ENCODE results near the gene CLIC3. TPM values are rescaled to one million over a fixed set of nuclear protein-coding genes. Genes with fewer than 3 reads are reported as not detected.

CLIC3 gene
- polyA plus RNA-seq, 4 donors = 0.49 to 1.2 (median 0.74) TPM

DNA sequence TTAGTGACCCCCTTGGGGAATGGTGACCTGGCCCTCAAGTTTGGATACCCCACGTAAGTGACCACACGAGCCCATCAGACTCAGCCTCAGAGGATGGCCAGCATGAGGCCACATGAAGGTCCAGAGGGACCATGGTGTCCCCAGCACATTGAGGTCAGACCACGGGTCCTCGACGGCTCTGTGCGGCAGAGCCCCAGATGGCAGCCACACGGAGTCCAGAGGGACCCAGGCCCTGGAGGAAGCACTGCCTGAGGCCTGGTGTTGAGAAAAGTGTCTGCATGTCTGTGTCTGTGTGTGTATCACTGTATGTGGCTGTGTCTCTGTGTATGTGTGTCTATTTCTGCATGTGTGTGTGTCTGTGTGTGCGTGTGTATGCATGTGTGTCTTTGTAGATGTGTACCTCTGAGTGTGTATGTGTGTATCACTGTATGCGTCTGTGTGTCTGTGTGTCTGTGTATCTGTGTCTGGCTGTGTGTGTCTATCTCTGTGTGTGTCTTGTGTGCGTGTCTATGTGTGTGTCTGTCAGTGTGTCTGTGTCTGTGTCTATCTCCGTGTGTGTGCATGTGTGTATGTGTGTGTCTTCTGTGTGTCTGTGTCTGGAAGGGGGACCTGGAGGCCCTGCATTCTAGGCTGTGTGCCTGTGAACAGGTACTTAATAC, 12.6 kb downstream of the CLIC3 start:
- no peak for DNase-seq (ENCODE audit: low read depth in 4 of 4, low spot score in 2 of 4)

DNA sequence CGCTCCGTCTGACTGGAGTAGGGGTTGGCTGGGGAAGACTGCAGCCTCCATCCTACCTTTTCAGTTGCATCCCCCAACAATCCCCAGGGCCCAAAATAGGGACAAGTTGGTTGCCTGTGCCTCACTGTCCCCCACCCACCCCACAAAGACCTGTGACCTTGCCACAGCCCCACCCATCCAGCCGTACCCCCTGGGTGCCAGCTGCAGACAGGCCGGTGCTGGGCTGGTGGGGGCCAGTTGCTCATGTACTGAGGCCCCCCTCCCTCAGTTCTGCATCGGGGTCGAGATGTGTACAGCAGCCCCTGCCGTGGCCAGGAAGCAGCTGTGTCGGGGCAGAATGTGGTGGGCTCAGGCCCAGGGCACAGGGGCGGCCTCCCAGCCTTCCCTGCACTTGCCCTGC, 13.2 kb downstream of the CLIC3 start:
- no peak for DNase-seq (ENCODE audit: low read depth in 4 of 4, low spot score in 2 of 4)

DNA sequence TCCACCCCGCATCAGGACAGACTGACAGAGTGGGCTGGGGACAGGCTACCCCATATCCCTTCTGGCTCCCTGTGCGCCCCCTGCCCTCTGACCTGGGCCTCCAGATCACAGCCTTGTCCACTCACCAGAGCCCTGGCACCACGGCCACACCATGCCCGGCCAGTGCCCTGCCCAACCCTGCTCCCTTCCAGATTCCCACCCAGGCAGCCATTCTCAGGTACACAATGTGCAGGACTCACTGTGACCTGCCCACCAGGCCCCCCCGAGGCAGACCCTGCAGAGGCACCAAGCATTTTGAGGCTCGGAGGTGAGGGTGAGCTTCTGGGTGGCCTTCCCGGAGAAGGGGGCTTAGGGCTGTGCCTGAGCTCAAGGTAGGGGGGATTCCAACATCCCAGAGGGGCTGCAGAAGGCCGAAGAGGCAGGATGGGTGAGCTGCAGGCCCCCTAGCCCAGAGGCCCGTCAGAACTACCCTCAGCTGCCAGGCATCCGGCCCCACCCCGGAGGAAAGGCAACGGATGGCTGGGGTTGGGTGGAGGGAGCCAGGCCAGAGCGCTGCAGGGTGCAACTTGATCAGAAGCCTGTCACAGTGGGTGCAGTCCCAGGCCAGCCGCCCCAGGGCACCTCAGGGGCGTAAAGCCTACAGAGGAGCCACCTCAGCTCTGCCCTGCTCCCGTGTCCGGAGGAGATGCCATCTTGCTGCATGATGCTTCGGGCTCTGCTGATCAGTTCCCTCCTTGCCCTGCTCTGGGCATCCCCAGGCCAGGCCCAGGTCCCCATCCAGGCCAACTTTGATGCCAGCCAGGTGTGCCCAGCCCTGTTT, 13.9 kb downstream of the CLIC3 start, which contains the start of gene LCNL1:
LCNL1 (plus strand) TSS at position 762 of the 820 bp plus-strand sequence. CDS start 594 bp downstream, outside the sequence.
- no peak for DNase-seq (ENCODE audit: low read depth in 4 of 4, low spot score in 2 of 4)

DNA sequence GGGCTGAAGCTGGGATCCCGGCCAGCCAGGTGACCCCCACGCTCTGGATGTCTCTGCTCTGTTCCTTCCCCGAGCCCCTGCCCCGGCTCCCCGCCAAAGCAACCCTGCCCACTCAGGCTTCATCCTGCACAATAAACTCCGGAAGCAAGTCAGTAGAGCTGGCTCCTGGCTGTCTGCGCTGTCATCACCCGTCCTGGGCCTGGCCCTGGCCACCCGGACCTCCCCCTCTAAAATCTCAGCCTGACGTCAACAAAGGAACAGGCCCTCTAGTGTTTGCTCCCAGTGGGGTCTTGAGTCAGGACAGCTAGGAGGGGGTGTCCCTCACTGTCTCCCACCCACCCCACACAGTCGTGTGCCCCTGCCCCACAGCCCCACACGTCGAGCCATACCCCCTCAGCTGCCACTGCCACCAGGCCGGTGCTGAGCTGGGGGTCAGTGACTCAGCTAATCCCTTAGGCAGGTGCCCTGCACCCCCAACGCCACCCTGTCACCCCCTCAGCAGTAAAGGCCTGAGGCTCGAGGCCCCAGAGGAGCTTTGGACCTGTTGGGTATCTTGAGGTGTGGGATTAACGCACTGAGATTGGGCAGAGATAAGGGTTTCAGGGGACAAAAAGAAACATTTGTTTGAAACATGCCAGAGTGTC, 14.7 kb downstream of the CLIC3 start:
- DNase-seq (ENCODE audit: low read depth in 4 of 4, low spot score in 2 of 4) = no peak

DNA sequence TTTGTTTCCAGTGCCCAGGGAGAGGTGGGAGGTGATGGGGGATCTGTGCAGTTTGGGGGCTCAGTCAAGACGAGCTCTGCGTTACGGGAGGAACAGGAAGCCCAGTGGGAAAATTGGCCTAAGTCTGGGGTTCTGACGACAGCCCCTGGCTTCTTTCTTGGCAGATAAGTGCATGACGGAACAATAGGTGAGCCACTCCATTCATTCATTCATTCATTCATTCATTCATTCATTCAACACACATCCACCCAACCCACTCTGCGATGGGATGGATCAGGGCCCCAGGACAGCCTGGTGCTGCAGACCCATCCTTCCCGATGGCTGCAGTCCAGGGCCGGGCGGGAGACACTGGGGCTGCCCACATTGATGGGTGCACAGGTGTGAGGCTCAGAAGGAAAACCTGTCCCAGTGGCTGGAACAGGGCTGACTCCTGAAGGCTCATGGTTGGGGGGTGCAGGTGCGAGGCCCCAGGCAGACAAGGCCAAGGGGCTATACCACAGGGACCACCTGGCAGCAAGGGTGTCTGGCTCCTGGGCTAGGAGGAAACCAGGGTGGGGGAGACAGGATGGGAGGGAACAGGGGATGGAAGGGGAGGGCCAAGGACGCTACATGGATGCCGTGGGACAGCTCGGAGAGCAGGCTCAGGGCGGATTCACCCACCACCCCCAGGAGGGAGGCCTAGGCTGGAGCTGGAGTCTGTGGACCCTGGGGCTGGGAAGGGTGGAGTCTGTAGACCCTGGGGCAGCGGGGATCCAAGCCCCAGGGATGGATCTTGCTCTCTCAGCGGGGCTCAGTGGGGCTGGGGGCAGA, 15.5 kb downstream of the CLIC3 start:
- DNase-seq (ENCODE audit: low read depth in 4 of 4, low spot score in 2 of 4) = no peak

DNA sequence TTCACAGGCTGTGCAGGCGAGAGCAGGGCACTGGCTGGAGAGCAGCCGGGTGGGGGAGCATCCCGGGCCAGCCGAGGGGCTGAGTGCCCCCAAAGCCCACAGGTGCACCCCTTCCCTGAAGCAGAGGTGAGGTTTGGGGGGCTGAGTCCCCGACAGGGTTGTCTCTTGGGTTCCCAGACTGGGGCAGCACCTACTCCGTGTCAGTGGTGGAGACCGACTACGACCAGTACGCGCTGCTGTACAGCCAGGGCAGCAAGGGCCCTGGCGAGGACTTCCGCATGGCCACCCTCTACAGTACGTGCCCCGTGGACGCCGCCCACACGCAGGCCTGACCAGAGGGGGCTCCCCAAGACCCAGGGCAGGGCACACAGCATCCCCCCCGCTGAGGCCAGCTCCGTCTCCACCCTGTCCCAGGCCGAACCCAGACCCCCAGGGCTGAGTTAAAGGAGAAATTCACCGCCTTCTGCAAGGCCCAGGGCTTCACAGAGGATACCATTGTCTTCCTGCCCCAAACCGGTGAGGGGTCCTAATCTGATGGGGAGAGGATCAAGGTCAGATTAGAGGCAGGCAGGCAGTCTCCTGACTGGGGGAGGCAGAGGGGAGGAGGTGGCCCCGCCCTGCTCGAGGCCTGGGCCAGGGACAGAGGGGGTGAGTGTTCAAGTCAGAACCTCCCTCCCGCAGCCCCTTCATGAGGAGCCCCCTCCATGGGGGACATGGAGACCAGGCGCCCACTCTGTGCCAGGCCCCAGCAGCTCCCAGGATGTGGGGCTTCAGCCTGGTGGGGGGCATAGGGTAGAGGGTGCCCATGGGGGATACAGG, 16.4 kb downstream of the CLIC3 start:
- DNase-seq (ENCODE audit: low read depth in 4 of 4, low spot score in 2 of 4) = no peak

DNA sequence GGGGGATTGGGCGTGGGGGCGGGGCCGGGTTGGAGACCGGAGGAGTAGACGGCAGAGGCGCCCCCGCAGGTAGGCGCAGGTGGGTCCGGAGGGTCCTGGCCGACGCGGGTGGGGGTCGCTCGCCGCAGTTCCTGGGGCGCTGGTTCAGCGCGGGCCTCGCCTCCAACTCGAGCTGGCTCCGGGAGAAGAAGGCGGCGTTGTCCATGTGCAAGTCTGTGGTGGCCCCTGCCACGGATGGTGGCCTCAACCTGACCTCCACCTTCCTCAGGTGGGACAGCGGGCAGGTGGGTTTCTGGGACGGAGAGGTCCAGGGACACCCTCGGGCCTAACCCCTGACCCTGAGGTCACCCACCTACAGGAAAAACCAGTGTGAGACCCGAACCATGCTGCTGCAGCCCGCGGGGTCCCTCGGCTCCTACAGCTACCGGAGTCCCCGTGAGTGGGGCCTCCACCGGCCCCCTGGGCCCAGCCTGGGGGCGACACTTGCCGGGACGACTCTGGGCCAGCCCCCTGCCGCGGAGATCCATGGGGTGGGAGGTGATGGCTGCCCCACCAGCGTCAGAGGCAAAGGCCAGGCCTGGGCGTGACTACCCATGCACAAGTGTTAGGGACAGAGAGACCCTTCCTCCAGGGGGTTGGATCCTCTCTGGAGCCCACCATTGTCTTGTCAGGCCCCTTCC, 17.4 kb downstream of the CLIC3 start:
- no peak for DNase-seq (ENCODE audit: low read depth in 4 of 4, low spot score in 2 of 4)

DNA sequence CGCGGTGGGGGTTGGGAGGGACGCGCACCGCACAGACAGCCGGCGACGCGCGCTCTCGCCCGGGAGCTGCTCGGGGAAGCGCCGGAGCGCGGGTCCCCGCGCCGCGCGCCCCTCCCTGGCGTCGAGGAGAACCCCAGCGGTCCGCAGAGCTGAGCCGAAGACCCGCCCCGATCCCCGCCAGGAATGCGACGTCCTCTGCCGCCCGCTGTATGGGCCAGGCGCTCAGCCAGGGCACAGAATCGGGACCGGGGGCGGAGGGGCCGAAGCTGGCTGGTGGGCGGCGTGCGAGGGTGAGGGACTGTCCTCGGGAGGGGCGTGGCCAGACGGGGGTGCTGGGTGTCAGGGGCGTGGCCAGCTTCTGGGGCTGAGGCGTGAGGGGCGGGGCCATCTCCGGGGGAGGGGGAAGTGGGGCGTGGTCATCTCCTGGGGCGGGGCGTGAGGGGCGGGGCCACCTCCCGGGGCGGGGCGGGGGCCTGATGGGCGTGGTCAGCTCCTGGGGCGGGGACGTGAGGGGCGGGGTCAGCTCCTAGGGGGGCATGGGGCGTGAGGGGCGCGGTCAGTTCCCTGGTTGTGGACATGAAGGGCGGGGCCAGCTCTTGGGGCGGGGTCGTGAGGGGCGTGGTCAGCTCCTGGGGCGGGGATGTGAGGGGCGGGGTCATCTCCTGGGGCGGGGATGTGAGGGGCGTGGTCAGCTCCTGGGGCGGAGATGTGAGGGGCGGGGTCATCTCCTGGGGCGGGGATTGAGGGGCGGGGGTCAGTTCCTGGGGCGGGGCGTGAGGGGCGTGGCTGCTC, 18.1 kb downstream of the CLIC3 start:
- DNase-seq (ENCODE audit: low read depth in 4 of 4, low spot score in 2 of 4) = peak in 2 of 4 donors; percentile 34 to 38

DNA sequence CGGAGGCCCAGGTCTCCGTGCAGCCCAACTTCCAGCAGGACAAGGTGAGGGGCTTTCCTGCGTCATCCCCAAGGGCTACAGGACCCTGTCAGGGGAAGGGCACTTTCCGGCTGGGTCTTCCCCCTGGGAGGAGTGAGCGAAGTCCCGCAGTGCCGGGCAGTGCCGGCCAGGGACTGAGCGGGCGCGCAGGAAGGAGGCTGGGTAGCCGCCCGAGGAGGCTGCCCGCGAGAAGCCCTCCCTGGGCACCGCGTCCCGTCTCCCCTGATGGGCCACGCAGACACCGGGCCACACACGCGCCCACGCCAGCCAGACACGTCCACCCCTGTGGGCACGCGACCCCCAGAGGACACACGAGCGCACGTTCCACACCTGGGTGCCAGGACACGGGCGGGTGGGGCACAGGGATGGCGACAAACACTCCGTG, 18.7 kb downstream of the CLIC3 start:
- no peak for DNase-seq (ENCODE audit: low read depth in 4 of 4, low spot score in 2 of 4)

DNA sequence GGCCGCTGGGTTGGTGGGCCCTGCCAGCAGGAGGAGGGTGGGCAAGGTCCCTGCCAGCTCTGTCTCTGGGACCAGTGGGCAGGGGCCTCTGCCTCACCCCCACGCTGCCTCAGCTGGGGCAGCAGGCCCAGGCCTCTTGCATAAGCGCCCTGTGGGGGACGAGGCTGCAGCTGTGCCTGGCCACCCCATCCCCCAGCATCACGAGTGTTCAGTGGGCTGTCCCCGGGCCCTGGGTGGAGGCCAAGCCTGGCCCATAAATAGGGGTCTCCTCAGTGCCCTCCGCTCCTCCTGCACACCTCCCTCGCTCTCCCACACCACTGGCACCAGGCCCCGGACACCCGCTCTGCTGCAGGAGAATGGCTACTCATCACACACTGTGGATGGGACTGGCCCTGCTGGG, 19.1 kb downstream of the CLIC3 start, which contains the start of gene PTGDS:
PTGDS (plus strand) TSS at position 282 of the 400 bp plus-strand sequence; CDS start at position 357, 75 bp downstream.
- no peak for DNase-seq (ENCODE audit: low read depth in 4 of 4, low spot score in 2 of 4)

DNA sequence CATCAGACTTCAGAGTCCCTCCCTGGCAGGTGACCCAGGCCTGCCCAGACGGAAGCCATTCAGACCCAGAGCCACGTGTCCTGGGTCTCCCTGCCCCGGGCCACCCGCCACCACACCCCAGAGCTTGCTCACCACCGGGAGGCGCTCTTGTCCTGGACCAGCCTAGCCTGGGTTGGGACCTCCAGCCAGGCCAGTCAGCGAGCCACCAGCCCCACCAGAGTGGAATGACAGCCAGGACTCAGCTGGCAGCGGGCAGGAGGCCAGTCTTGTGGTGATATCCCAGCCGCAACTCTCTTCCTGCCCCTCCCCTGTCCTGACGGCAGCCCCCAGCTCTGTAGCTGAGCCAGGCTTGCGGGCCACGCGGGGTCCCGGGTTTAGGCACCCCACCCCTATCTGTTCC, 20.7 kb downstream of the CLIC3 start:
- no peak for DNase-seq (ENCODE audit: low read depth in 4 of 4, low spot score in 2 of 4)

DNA sequence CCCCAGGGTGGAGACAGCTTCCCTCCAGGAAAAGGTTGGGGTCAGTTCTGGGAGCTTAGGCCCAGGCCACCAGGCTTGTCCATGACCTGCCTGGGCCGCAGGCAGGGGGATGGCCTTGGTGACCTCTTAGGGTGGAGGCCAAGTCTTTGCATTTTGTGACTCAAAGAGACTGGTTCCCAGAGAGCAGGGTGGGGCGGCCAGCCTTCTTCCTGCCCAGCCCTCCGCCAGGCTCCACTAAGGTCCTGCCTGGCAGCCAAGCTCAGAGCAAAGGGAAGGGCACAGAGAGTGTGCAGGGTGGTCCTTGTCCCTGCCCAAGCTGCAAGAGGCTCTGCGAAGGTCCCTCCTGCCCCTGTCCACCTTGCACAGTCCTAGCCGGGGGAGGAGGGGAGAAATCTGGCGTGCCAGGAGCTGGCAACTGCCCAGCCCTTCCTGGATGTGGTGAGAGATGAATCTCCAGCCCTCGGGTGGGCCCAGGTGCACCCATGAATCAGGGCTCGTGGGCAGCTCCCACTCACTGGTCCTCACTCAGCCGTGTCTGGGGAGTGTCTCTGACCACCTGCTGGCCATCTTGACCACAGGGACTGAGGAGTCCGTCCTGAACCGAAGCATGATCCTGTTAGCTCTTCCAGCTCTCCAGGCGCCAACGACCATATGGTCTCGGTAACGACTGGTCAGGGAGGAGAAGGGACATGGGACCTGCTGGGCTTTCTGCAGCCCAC, 21.4 kb downstream of the CLIC3 start:
- no peak for DNase-seq (ENCODE audit: low read depth in 4 of 4, low spot score in 2 of 4)

DNA sequence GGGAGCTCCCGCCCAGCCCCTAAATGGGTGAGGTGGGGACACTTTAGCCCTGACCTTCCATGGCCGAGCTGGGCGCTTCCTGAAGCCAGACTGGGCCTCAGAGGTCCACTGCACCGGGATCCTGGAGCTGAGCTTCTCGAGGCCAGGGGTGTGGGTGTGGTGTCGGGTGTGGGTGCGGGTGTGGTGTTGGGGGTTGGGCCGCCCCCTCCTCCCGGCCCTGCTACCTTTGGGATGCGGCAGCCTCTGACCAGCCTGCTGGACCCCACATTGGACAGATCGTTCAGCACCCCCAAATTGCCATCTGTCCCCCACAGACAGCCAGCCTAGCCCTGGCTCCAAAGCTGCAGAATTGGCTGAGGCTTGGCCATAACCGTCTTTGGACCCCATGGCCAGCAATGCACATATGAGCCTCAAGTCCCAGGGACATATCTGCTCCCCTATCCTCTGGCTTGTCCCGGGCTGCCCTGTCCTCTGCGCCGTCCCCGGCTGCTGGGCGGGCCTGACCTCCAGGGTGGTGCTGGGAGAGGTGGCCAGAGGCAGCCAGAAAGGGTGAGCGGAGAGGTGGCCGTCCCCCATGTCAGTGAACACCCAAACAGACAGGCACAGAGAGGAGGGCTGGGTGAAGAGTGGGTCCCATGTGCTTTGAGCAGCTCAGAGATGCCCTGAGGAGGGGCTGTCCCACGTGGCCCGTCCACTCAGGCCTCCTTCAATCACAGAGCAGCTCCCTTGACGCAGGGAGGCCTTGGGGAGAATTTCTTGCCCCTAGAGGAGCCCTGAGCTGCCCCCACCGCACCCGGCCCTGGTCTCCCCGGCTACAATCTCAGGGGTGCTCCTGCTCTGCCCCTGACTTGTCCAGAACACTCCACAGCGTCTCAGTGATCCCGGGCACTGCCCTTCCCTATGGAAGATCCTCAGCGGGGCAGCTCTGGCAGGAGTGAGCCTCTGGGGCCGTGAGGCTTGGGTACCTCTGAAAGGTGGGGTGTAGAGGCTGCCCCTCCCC, 22.4 kb downstream of the CLIC3 start:
- DNase-seq (ENCODE audit: low read depth in 4 of 4, low spot score in 2 of 4) = no peak

DNA sequence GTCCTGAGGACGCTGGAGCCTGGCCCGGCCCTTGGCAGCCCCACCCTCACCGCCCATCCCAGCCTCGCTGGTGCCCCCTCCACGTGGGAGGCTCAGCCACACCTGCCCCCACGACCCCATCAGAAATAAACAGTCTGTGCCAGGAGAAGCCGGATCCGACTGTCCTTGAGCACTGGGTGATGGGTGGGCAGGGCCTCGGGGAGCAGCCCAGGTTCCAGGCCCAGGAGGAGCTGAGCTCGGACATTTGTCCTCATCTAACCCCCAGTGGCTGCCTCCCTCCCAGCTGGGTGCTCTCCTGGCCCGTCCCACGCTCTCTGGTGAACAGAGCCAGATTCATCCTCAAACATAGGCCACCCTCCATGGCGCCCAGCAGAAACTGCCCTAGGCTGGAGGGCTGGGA, 23.6 kb downstream of the CLIC3 start:
- DNase-seq (ENCODE audit: low read depth in 4 of 4, low spot score in 2 of 4) = no peak

DNA sequence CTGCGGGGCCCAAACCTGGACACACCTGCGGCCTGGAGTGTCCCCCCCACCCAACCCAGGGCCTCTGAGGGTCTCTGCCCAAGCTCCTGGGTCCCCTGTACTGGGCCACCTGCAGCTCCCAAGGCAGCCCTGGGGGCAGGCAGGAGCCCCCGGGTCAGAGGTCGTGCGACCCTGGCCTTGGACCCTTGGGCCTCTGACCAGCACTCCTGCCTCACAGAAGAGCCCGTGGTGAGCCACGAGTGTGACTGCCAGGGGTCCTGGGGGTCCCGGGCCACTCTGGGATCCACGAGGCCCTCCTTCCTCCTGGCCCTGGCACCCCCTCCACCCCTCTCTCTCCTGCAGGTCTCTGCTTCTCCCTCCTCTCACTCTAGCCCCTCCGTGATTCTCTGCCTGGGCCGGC, 24.0 kb downstream of the CLIC3 start:
- DNase-seq (ENCODE audit: low read depth in 4 of 4, low spot score in 2 of 4) = no peak

DNA sequence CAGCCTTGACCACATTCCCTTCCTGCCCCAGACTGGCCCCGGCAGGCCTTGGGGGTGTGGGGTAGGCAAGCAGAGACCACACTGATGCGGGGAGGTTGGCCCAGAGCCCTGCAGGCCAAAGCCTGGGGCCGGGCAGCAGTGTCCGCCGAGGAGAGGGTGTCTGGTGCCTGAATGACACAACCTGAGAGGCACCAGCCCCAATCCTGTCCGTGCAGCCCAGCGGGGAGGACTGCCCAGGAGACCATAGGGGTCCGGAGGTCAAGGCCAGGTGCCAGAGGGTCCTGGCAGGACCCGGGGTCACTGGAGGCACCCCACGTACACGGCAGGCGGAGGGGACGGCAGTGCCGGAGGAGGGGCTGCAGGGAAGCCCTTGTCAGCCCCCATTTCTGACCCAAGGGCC, 24.6 kb downstream of the CLIC3 start:
- DNase-seq (ENCODE audit: low read depth in 4 of 4, low spot score in 2 of 4) = no peak
